ENCODE measurements around the gene LEAP2.

Gene LEAP2

GRCh38 chr5:132901730-132902129 lies 28.3 kb downstream of the LEAP2 start:
- Histone ChIP-seq H2BK15ac (ENCODE audit: low read depth, poor library complexity, severe bottlenecking) (no peak overlapping the region), H3K9me3 (ENCODE audit: control insufficient read depth, low read length) (no peaks in the 10 kb centered on the region), H3K79me1 (replicated peaks; ENCODE audit: low read length, poor library complexity, severe bottlenecking) (peaks cover 10% of the 10 kb centered on the region), H3K9ac (ENCODE audit: low read length) (no peak overlapping the region), H3K36me3 (ENCODE audit: control insufficient read depth in 1 of 2, insufficient read depth in 2 of 2, low read depth in 1 of 2, low read length in 2 of 2) (peaks cover 20 to 80% of the 10 kb centered on the region in 2 experiments), H3K14ac (ENCODE audit: low read length in 2 of 2) (no peak overlapping the region), H3K4me2 (ENCODE audit: low read length, poor library complexity, severe bottlenecking) (no peak overlapping the region), H4K8ac (ENCODE audit: low read length) (no peak overlapping the region), H2AK5ac (ENCODE audit: low read length, severe bottlenecking) (no peak overlapping the region), H3K27me3 (ENCODE audit: control insufficient read depth in 1 of 2, insufficient read depth in 1 of 2, low read length in 2 of 2) (no peaks in the 10 kb centered on the region), H2AFZ (ENCODE audit: low read depth, low read length) (no peak overlapping the region), H2BK5ac (ENCODE audit: low read depth, low read length, poor library complexity, severe bottlenecking) (no peak overlapping the region), H3K23ac (ENCODE audit: low read length in 2 of 2) (no peak overlapping the region), H2BK120ac (ENCODE audit: low read depth, low read length) (no peak overlapping the region), H3K4me1 (ENCODE audit: control insufficient read depth, insufficient read depth, low read depth, low read length) (no peaks in the 10 kb centered on the region), H4K91ac (ENCODE audit: low read length) (no peak overlapping the region), H3K4ac (ENCODE audit: low read depth in 1 of 2, low read length in 2 of 2) (no peak overlapping the region), H3K4me3 (ENCODE audit: insufficient read depth in 1 of 2, low read depth in 1 of 2, low read length in 2 of 2) (no peak overlapping the region), H3K18ac (ENCODE audit: low read depth in 1 of 2, low read length in 2 of 2) (no peak overlapping the region), H3K27ac (ENCODE audit: low read length, poor library complexity, severe bottlenecking) (no peak overlapping the region), H2BK12ac (ENCODE audit: low read length in 2 of 2) (no peak overlapping the region)
- 84% methylated on average over 3 of the region's 3 CpGs for WGBS
- DNase-seq: no peak

GRCh38 chr5:132905938-132906337 lies 32.5 kb downstream of the LEAP2 start:
- Histone ChIP-seq H3K36me3 (ENCODE audit: control insufficient read depth in 1 of 2, insufficient read depth in 2 of 2, low read depth in 1 of 2, low read length in 2 of 2) (peaks cover 10 to 82% of the 10 kb centered on the region in 2 experiments), H2BK120ac (ENCODE audit: low read depth, low read length) (no peak overlapping the region), H3K4me2 (ENCODE audit: low read length, poor library complexity, severe bottlenecking) (no peak overlapping the region), H2AK5ac (ENCODE audit: low read length, severe bottlenecking) (no peak overlapping the region), H3K27me3 (ENCODE audit: control insufficient read depth in 1 of 2, insufficient read depth in 1 of 2, low read length in 2 of 2) (no peaks in the 10 kb centered on the region), H2BK15ac (ENCODE audit: low read depth, poor library complexity, severe bottlenecking) (no peak overlapping the region), H3K23ac (ENCODE audit: low read length in 2 of 2) (no peak overlapping the region), H2BK12ac (ENCODE audit: low read length in 2 of 2) (no peak overlapping the region), H2AFZ (ENCODE audit: low read depth, low read length) (no peak overlapping the region), H3K27ac (ENCODE audit: low read length, poor library complexity, severe bottlenecking) (no peak overlapping the region), H3K4me1 (ENCODE audit: control insufficient read depth, insufficient read depth, low read depth, low read length) (no peaks in the 10 kb centered on the region), H4K8ac (ENCODE audit: low read length) (no peak overlapping the region), H3K18ac (ENCODE audit: low read depth in 1 of 2, low read length in 2 of 2) (no peak overlapping the region), H3K14ac (ENCODE audit: low read length in 2 of 2) (no peak overlapping the region), H3K9me3 (ENCODE audit: control insufficient read depth, low read length) (no peaks in the 10 kb centered on the region), H3K9ac (ENCODE audit: low read length) (no peak overlapping the region), H3K4ac (ENCODE audit: low read depth in 1 of 2, low read length in 2 of 2) (no peak overlapping the region), H4K91ac (ENCODE audit: low read length) (no peak overlapping the region), H3K4me3 (ENCODE audit: insufficient read depth in 1 of 2, low read depth in 1 of 2, low read length in 2 of 2) (no peak overlapping the region), H2BK5ac (ENCODE audit: low read depth, low read length, poor library complexity, severe bottlenecking) (no peak overlapping the region), H3K79me1 (replicated peaks; ENCODE audit: low read length, poor library complexity, severe bottlenecking) (peaks cover 12% of the 10 kb centered on the region)
- WGBS: 45% methylated on average over 2 of the region's 2 CpGs
- peak; percentile 91 for DNase-seq

- no peaks in the 10 kb centered on the region for H3K4me1 ChIP-seq (ENCODE audit: control insufficient read depth, insufficient read depth, low read depth, low read length)
- H3K79me1 ChIP-seq (replicated peaks; ENCODE audit: low read length, poor library complexity, severe bottlenecking): peaks cover 9% of the 10 kb centered on the region
- no peak overlapping the region for H2BK120ac ChIP-seq (ENCODE audit: low read depth, low read length)
- no peak overlapping the region for H3K14ac ChIP-seq (ENCODE audit: low read length in 2 of 2)
- H3K4me2 ChIP-seq (ENCODE audit: low read length, poor library complexity, severe bottlenecking): no peak overlapping the region
- no peak overlapping the region for H4K91ac ChIP-seq (ENCODE audit: low read length)
- no peak overlapping the region for H2AFZ ChIP-seq (ENCODE audit: low read depth, low read length)
- no peaks in the 10 kb centered on the region for H3K27me3 ChIP-seq (ENCODE audit: control insufficient read depth in 1 of 2, insufficient read depth in 1 of 2, low read length in 2 of 2)
- H3K18ac ChIP-seq (ENCODE audit: low read depth in 1 of 2, low read length in 2 of 2): no peak overlapping the region
- DNase-seq: no peak
- no peak overlapping the region for H3K9ac ChIP-seq (ENCODE audit: low read length)
- H3K27ac ChIP-seq (ENCODE audit: low read length, poor library complexity, severe bottlenecking): no peak overlapping the region
- WGBS: 100% methylated on average over 1 of the region's 2 CpGs
- H2AK5ac ChIP-seq (ENCODE audit: low read length, severe bottlenecking): no peak overlapping the region
- H3K4ac ChIP-seq (ENCODE audit: low read depth in 1 of 2, low read length in 2 of 2): no peak overlapping the region
- H3K4me3 ChIP-seq (ENCODE audit: insufficient read depth in 1 of 2, low read depth in 1 of 2, low read length in 2 of 2): no peak overlapping the region
- H2BK5ac ChIP-seq (ENCODE audit: low read depth, low read length, poor library complexity, severe bottlenecking): no peak overlapping the region
- no peak overlapping the region for H4K8ac ChIP-seq (ENCODE audit: low read length)
- H3K36me3 ChIP-seq (ENCODE audit: control insufficient read depth in 1 of 2, insufficient read depth in 2 of 2, low read depth in 1 of 2, low read length in 2 of 2): peaks cover 10 to 84% of the 10 kb centered on the region in 2 experiments
- H3K23ac ChIP-seq (ENCODE audit: low read length in 2 of 2): no peak overlapping the region
- H2BK12ac ChIP-seq (ENCODE audit: low read length in 2 of 2): no peak overlapping the region
- H3K9me3 ChIP-seq (ENCODE audit: control insufficient read depth, low read length): no peaks in the 10 kb centered on the region
- H2BK15ac ChIP-seq (ENCODE audit: low read depth, poor library complexity, severe bottlenecking): no peak overlapping the region
Observed at GRCh38 chr5:132907161-132907560, 33.7 kb downstream of the LEAP2 start.

- no peaks in the 10 kb centered on the region for H3K4me1 ChIP-seq (ENCODE audit: control insufficient read depth, insufficient read depth, low read depth, low read length)
- no peak overlapping the region for H3K9ac ChIP-seq (ENCODE audit: low read length)
- H2BK12ac ChIP-seq (ENCODE audit: low read length in 2 of 2): no peak overlapping the region
- no peak overlapping the region for H2BK5ac ChIP-seq (ENCODE audit: low read depth, low read length, poor library complexity, severe bottlenecking)
- H3K4me2 ChIP-seq (ENCODE audit: low read length, poor library complexity, severe bottlenecking): no peak overlapping the region
- no peak overlapping the region for H3K4me3 ChIP-seq (ENCODE audit: insufficient read depth in 1 of 2, low read depth in 1 of 2, low read length in 2 of 2)
- H3K27ac ChIP-seq (ENCODE audit: low read length, poor library complexity, severe bottlenecking): no peak overlapping the region
- H3K4ac ChIP-seq (ENCODE audit: low read depth in 1 of 2, low read length in 2 of 2): no peak overlapping the region
- no peak overlapping the region for H4K8ac ChIP-seq (ENCODE audit: low read length)
- no peak overlapping the region for H3K18ac ChIP-seq (ENCODE audit: low read depth in 1 of 2, low read length in 2 of 2)
- 100% methylated on average over 1 of the region's 1 CpG for WGBS
- no peak overlapping the region for H2BK15ac ChIP-seq (ENCODE audit: low read depth, poor library complexity, severe bottlenecking)
- H2AK5ac ChIP-seq (ENCODE audit: low read length, severe bottlenecking): no peak overlapping the region
- no peaks in the 10 kb centered on the region for H3K9me3 ChIP-seq (ENCODE audit: control insufficient read depth, low read length)
- no peak overlapping the region for H3K23ac ChIP-seq (ENCODE audit: low read length in 2 of 2)
- H2AFZ ChIP-seq (ENCODE audit: low read depth, low read length): no peak overlapping the region
- no peak overlapping the region for H2BK120ac ChIP-seq (ENCODE audit: low read depth, low read length)
- peaks cover 16 to 78% of the 10 kb centered on the region in 2 experiments for H3K36me3 ChIP-seq (ENCODE audit: control insufficient read depth in 1 of 2, insufficient read depth in 2 of 2, low read depth in 1 of 2, low read length in 2 of 2)
- no peaks in the 10 kb centered on the region for H3K27me3 ChIP-seq (ENCODE audit: control insufficient read depth in 1 of 2, insufficient read depth in 1 of 2, low read length in 2 of 2)
- no peak overlapping the region for H4K91ac ChIP-seq (ENCODE audit: low read length)
- peaks cover 11% of the 10 kb centered on the region for H3K79me1 ChIP-seq (replicated peaks; ENCODE audit: low read length, poor library complexity, severe bottlenecking)
- no peak for DNase-seq
- no peak overlapping the region for H3K14ac ChIP-seq (ENCODE audit: low read length in 2 of 2)
Observed at GRCh38 chr5:132909702-132910101, 36.2 kb downstream of the LEAP2 start.
